Lower leg skin (tissue), 4 donors: ENCODE data around the gene MSANTD2. TPM values are rescaled to one million over a fixed set of nuclear protein-coding genes. Genes with fewer than 3 reads are reported as not detected.

Experiments used
- total RNA-seq, 4 donors: library from RNA; depleted of rRNA; stranded (reverse); fragments of >200 nt; gene quantifications; one replicate each; pipeline ENCODE4 v1.1.0, GENCODE V29; 2016

MSANTD2 gene
- total RNA-seq, 4 donors from 2014 or later: 11.5 to 21.2 (median 15.2) TPM

Other genes with a start within 250 kb of the MSANTD2 start
- gene OR8A1, start 230.4 kb downstream of the MSANTD2 start, total RNA-seq: not detected
- gene PANX3, start 189.0 kb downstream of the MSANTD2 start, total RNA-seq: not detected
- gene TBRG1, start 177.5 kb downstream of the MSANTD2 start, total RNA-seq: 10 to 100 TPM; 13.9 to 24.9 (median 17.9) TPM
- gene SIAE, start 126.7 kb downstream of the MSANTD2 start, total RNA-seq: 1 to 10 TPM; 4.1 to 6.4 (median 6.1) TPM
- 1 to 10 TPM; 1.9 to 6.2 (median 2.9) TPM for gene SPA17, start 126.5 kb downstream of the MSANTD2 start, total RNA-seq
- gene NRGN, start 60.5 kb downstream of the MSANTD2 start, total RNA-seq: under 1 TPM in 2 of 4 donors, not detected in 2; 0.56 to 0.84 TPM
- gene VSIG2, start 48.2 kb downstream of the MSANTD2 start, total RNA-seq: 1 to 10 TPM in 1 of 4 donors, under 1 TPM in 3; 0.30 to 2.3 (median 0.55) TPM
- gene ESAM, start 38.1 kb downstream of the MSANTD2 start, total RNA-seq: 10 to 100 TPM in 3 of 4 donors, 1 to 10 TPM in 1; 6.1 to 24.1 (median 11.4) TPM
- 1 to 10 TPM; 1.9 to 5.3 (median 3.3) TPM for gene ROBO3, start 65.0 kb upstream of the MSANTD2 start, total RNA-seq
- gene ROBO4, start 97.5 kb upstream of the MSANTD2 start, total RNA-seq: 10 to 100 TPM in 2 of 4 donors, 1 to 10 TPM in 2; 5.6 to 18.1 (median 12.0) TPM
- gene HEPN1, start 118.8 kb upstream of the MSANTD2 start, total RNA-seq: not detected
- 1 to 10 TPM in 1 of 4 donors, under 1 TPM in 2, not detected in 1; 0.06 to 1.9 (median 0.97) TPM for gene HEPACAM, start 135.6 kb upstream of the MSANTD2 start, total RNA-seq
- 1 to 10 TPM; 2.1 to 4.2 (median 2.9) TPM for gene CCDC15, start 153.8 kb upstream of the MSANTD2 start, total RNA-seq